PFSK-1 (cell line): ENCODE results near the gene KRTAP4-7.

Experiments
- FOXP2 ChIP-seq: optimal IDR thresholded peaks from 2 replicates; pipeline ENCODE3; 2011; ENCODE audit warnings: borderline replicate concordance, control low read depth, inconsistent platforms; ENCODE audit not compliant: insufficient read depth; ENCODE audit errors: extremely low read length, extremely low read depth
- POLR2AphosphoS5 ChIP-seq: IDR thresholded peaks from 2 replicates; pipeline ENCODE4 v1.6.1; 2012; ENCODE audit warnings: low read depth, mild to moderate bottlenecking, control low read depth, low read length, moderate library complexity
- SIN3A ChIP-seq: IDR thresholded peaks from 2 replicates; pipeline ENCODE4 v1.6.1; 2012; ENCODE audit warnings: mild to moderate bottlenecking, low read length, moderate library complexity, borderline replicate concordance; ENCODE audit not compliant: insufficient read depth
- TAF1 ChIP-seq: IDR thresholded peaks from 2 replicates; pipeline ENCODE4 v1.6.1; 2012; ENCODE audit warnings: low read length, control low read depth, borderline replicate concordance; ENCODE audit not compliant: insufficient read depth
- TF ChIP-seq, protein P1 (sequence below), 2 experiments: IDR thresholded peaks; 2 replicates each; pipeline versions ENCODE4 v1.6.1 to v1.8.0; 2011 to 2012; ENCODE audit warnings: low read depth in 2 of 2, low read length in 2 of 2, control low read depth in 1 of 2, inconsistent platforms in 1 of 2, mild to moderate bottlenecking in 1 of 2, moderate library complexity in 1 of 2; ENCODE audit not compliant: insufficient read depth in 1 of 2

GRCh38 chr17:41058741-41059140 lies 25.2 kb upstream of the KRTAP4-7 start:
- no peak for TF ChIP-seq POLR2AphosphoS5
- no peak for TF ChIP-seq TAF1
- TF ChIP-seq, protein P1, sequence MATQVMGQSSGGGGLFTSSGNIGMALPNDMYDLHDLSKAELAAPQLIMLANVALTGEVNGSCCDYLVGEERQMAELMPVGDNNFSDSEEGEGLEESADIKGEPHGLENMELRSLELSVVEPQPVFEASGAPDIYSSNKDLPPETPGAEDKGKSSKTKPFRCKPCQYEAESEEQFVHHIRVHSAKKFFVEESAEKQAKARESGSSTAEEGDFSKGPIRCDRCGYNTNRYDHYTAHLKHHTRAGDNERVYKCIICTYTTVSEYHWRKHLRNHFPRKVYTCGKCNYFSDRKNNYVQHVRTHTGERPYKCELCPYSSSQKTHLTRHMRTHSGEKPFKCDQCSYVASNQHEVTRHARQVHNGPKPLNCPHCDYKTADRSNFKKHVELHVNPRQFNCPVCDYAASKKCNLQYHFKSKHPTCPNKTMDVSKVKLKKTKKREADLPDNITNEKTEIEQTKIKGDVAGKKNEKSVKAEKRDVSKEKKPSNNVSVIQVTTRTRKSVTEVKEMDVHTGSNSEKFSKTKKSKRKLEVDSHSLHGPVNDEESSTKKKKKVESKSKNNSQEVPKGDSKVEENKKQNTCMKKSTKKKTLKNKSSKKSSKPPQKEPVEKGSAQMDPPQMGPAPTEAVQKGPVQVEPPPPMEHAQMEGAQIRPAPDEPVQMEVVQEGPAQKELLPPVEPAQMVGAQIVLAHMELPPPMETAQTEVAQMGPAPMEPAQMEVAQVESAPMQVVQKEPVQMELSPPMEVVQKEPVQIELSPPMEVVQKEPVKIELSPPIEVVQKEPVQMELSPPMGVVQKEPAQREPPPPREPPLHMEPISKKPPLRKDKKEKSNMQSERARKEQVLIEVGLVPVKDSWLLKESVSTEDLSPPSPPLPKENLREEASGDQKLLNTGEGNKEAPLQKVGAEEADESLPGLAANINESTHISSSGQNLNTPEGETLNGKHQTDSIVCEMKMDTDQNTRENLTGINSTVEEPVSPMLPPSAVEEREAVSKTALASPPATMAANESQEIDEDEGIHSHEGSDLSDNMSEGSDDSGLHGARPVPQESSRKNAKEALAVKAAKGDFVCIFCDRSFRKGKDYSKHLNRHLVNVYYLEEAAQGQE (IDR thresholded peaks at IDR 0.05; ENCODE audit: insufficient read depth in 1 of 2, low read depth in 2 of 2, low read length in 2 of 2), result no peak
- TF ChIP-seq FOXP2, result no peak
- TF ChIP-seq SIN3A, result no peak
